Prostate gland (tissue), 2 donors: ENCODE measurements around the gene ARHGAP25.

Source experiments
- POLR2A ChIP-seq: fragments of 450-650 bp; IDR thresholded peaks from one replicate; pipeline ENCODE4 v1.6.1; 2016; ENCODE audit warnings: antibody characterized with exemption, mild to moderate bottlenecking
- POLR2AphosphoS5 ChIP-seq: sonication (generic); formaldehyde crosslinking; IDR thresholded peaks from one replicate; pipeline ENCODE4 v1.6.1; 2017; ENCODE audit warnings: antibody characterized with exemption
- TF ChIP-seq, protein P1 (sequence below), 4 experiments: fragments of 200-600 bp in 2 of 4; fragments of 450-650 bp in 2 of 4; sonication (generic) in 2 of 4; IDR thresholded peaks; 1 replicate in 3 of 4; 2 replicates in 1 of 4; pipeline ENCODE4 v1.5.1; 2016 to 2019; ENCODE audit warnings: antibody characterized with exemption in 4 of 4, mild to moderate bottlenecking in 2 of 4, moderate library complexity in 2 of 4

GRCh38 chr2:68734176-68734575 is 435 bp upstream of the ARHGAP25 start:
- TF ChIP-seq POLR2A (no peak), POLR2AphosphoS5 (no peak)
- TF ChIP-seq, protein P1, sequence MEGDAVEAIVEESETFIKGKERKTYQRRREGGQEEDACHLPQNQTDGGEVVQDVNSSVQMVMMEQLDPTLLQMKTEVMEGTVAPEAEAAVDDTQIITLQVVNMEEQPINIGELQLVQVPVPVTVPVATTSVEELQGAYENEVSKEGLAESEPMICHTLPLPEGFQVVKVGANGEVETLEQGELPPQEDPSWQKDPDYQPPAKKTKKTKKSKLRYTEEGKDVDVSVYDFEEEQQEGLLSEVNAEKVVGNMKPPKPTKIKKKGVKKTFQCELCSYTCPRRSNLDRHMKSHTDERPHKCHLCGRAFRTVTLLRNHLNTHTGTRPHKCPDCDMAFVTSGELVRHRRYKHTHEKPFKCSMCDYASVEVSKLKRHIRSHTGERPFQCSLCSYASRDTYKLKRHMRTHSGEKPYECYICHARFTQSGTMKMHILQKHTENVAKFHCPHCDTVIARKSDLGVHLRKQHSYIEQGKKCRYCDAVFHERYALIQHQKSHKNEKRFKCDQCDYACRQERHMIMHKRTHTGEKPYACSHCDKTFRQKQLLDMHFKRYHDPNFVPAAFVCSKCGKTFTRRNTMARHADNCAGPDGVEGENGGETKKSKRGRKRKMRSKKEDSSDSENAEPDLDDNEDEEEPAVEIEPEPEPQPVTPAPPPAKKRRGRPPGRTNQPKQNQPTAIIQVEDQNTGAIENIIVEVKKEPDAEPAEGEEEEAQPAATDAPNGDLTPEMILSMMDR (IDR thresholded peaks at IDR 0.05): no peak
